Erythroblast (primary cell): ENCODE data around the gene IFIT2.

ENCODE experiments used
- GATA1 ChIP-seq: IDR thresholded peaks from 2 replicates; pipeline ENCODE4 v1.6.1; 2011; ENCODE audit warnings: low read depth, mild to moderate bottlenecking, control low read depth, low read length, moderate library complexity
- POLR2A ChIP-seq: IDR thresholded peaks from 2 replicates; pipeline ENCODE4 v1.6.1; 2011; ENCODE audit warnings: mild to moderate bottlenecking, low read length

- TF ChIP-seq POLR2A (no peak), GATA1 (no peak)
Measured at GRCh38 chr10:89280508-89280907, 21.3 kb upstream of the IFIT2 start.
